SK-N-SH (cell line): ENCODE results near the gene PRPF6. TPM values are rescaled to one million over a fixed set of nuclear protein-coding genes. Genes with fewer than 3 reads are reported as not detected.

Source experiments
- CTCF ChIA-PET: fragments of 300-600, 350-600 bp; formaldehyde crosslinking; extraction: SDS; loops from one replicate; lab custom pipeline; 2021; lab: Yijun Ruan, JAX
- POLR2A ChIA-PET: fragments of 350-600 bp; sonication (Branson Sonifier 250); formaldehyde crosslinking; extraction: SDS; loops from one replicate; lab custom pipeline; 2020; ENCODE audit warnings: antibody characterized with exemption, inconsistent platforms; lab: Yijun Ruan, JAX
- DNase-seq: peaks from one replicate; pipeline ENCODE4 v3.0.0; 2012
- H2AFZ ChIP-seq: fragments of 200-600 bp; sonication (generic); 2 replicates; pipeline ENCODE4 v1.8.1; 2016; ENCODE audit warnings: antibody characterized with exemption, mild to moderate bottlenecking, low read depth
- H3F3A ChIP-seq: fragments of 200-600 bp; sonication (generic); replicated peaks from 2 replicates; pipeline ENCODE3; 2016; ENCODE audit warnings: antibody characterized with exemption, mild to moderate bottlenecking; ENCODE audit not compliant: insufficient read depth
- H3K27ac ChIP-seq, 2 experiments: fragments of 200-500 bp in 1 of 2; fragments of 200-600 bp in 1 of 2; sonication (Bioruptor generic) in 1 of 2; sonication (generic), shearing (Covaris generic) in 1 of 2; 2 replicates each; pipeline versions ENCODE4 v1.5.1 to v1.6.1; 2014 to 2016; ENCODE audit warnings: low read depth in 2 of 2, inconsistent platforms in 1 of 2, low read length in 1 of 2, mild to moderate bottlenecking in 1 of 2, mixed read lengths in 1 of 2
- H3K27me3 ChIP-seq: fragments of 200-600 bp; sonication (generic), shearing (Covaris generic); 2 replicates; pipeline ENCODE4 v1.6.1; 2016; ENCODE audit warnings: mixed run types; ENCODE audit not compliant: insufficient read depth
- H3K36me3 ChIP-seq, 2 experiments: fragments of 200-500 bp in 1 of 2; fragments of 200-600 bp in 1 of 2; sonication (Bioruptor generic) in 1 of 2; sonication (generic) in 1 of 2; replicated peaks in 1 of 2; 2 replicates each; pipeline versions ENCODE3 to v1.5.1; 2014 to 2016; ENCODE audit warnings: low read length in 1 of 2, mild to moderate bottlenecking in 1 of 2; ENCODE audit not compliant: insufficient read depth in 2 of 2, control insufficient read depth in 1 of 2
- H3K4me1 ChIP-seq, 2 experiments: fragments of 200-500 bp in 1 of 2; fragments of 200-600 bp in 1 of 2; sonication (Bioruptor generic) in 1 of 2; sonication (generic), shearing (Covaris generic) in 1 of 2; 2 replicates each; pipeline versions ENCODE4 v1.5.1 to v1.6.1; 2014 to 2016; ENCODE audit warnings: low read depth in 1 of 2, low read length in 1 of 2, mixed run types in 1 of 2; ENCODE audit not compliant: insufficient read depth in 2 of 2, control insufficient read depth in 1 of 2
- H3K4me2 ChIP-seq: fragments of 200-600 bp; sonication (generic), shearing (Covaris generic); 2 replicates; pipeline ENCODE4 v1.6.1; 2017; ENCODE audit warnings: mixed run types
- H3K4me3 ChIP-seq, 2 experiments: fragments of 200-500 bp in 1 of 2; fragments of 200-600 bp in 1 of 2; sonication (Bioruptor generic) in 1 of 2; sonication (generic), shearing (Covaris generic) in 1 of 2; 2 replicates each; pipeline versions ENCODE4 v1.5.1 to v1.8.1; 2014 to 2016; ENCODE audit warnings: low read depth in 2 of 2, inconsistent platforms in 1 of 2, low read length in 1 of 2, mild to moderate bottlenecking in 1 of 2, mixed read lengths in 1 of 2, moderate library complexity in 1 of 2
- H3K79me2 ChIP-seq: fragments of 200-600 bp; sonication (generic); 2 replicates; pipeline ENCODE4 v1.8.1; 2017; ENCODE audit warnings: mild to moderate bottlenecking; ENCODE audit not compliant: insufficient read depth
- H3K9ac ChIP-seq: fragments of 200-600 bp; sonication (generic); 2 replicates; pipeline ENCODE4 v1.6.1; 2017; ENCODE audit warnings: mixed run types
- H3K9me2 ChIP-seq: fragments of 200-600 bp; sonication (generic); 2 replicates; pipeline ENCODE4 v1.6.1; 2017; ENCODE audit warnings: mixed run types
- H3K9me3 ChIP-seq: fragments of 200-600 bp; sonication (generic); 2 replicates; pipeline ENCODE4 v1.6.1; 2017; ENCODE audit warnings: mixed run types, mild to moderate bottlenecking, moderate library complexity
- H4K20me1 ChIP-seq: fragments of 200-600 bp; sonication (generic); 2 replicates; pipeline ENCODE4 v1.6.1; 2017; ENCODE audit warnings: mild to moderate bottlenecking, mixed run types; ENCODE audit not compliant: insufficient read depth
- ELF1 ChIP-seq: IDR thresholded peaks from 2 replicates; pipeline ENCODE4 v1.4.0; 2012
- EZH2phosphoT487 ChIP-seq: fragments of 200-600 bp; sonication (generic); IDR thresholded peaks from 2 replicates; pipeline ENCODE4 v1.6.1; 2017; ENCODE audit warnings: low read depth, mixed run types, mild to moderate bottlenecking, antibody characterized with exemption, moderate library complexity, borderline replicate concordance
- FOSL2 ChIP-seq: IDR thresholded peaks from 2 replicates; pipeline ENCODE4 v1.4.0; 2012; ENCODE audit warnings: low read depth, mild to moderate bottlenecking, moderate library complexity, borderline replicate concordance
- FOXJ3 ChIP-seq: sonication (generic); formaldehyde crosslinking; IDR thresholded peaks from 2 replicates; pipeline ENCODE4 v1.5.1; 2020; ENCODE audit warnings: mild to moderate bottlenecking, missing genetic modification reagents
- GABPA ChIP-seq: IDR thresholded peaks from 2 replicates; pipeline ENCODE4 v1.4.0; 2012; ENCODE audit warnings: low read depth, mild to moderate bottlenecking
- IRF3 ChIP-seq: fragments of 150-350 bp; IDR thresholded peaks from 2 replicates; pipeline ENCODE4 v1.6.1; 2016; ENCODE audit warnings: mild to moderate bottlenecking, low read depth, low read length
- JUND ChIP-seq: IDR thresholded peaks from 2 replicates; pipeline ENCODE4 v1.4.0; 2012
- MAX ChIP-seq: IDR thresholded peaks from 2 replicates; pipeline ENCODE4 v1.4.0; 2012; ENCODE audit warnings: low read depth
- MEF2A ChIP-seq: IDR thresholded peaks from 2 replicates; pipeline ENCODE4 v1.4.0; 2012; ENCODE audit warnings: low read depth, borderline replicate concordance
- NRF1 ChIP-seq: IDR thresholded peaks from 2 replicates; pipeline ENCODE4 v1.6.1; 2012; ENCODE audit warnings: low read depth, mild to moderate bottlenecking, low read length
- PBX3 ChIP-seq: IDR thresholded peaks from 2 replicates; pipeline ENCODE4; 2012
- RCOR1 ChIP-seq: fragments of 150-350 bp; IDR thresholded peaks from 2 replicates; pipeline ENCODE4 v1.6.1; 2017; ENCODE audit warnings: antibody characterized with exemption, low read length
- REST ChIP-seq: IDR thresholded peaks from 2 replicates; pipeline ENCODE4 v1.6.1; 2012; ENCODE audit warnings: mild to moderate bottlenecking, low read depth, low read length, moderate library complexity
- RXRA ChIP-seq: IDR thresholded peaks from 2 replicates; pipeline ENCODE4 v1.4.0; 2012; ENCODE audit warnings: low read depth, mild to moderate bottlenecking, borderline replicate concordance
- USF1 ChIP-seq: IDR thresholded peaks from 2 replicates; pipeline ENCODE4 v1.4.0; 2012; ENCODE audit warnings: low read depth, borderline replicate concordance
- WGBS: methylation state at CpG from one replicate; pipeline ENCODE4 v1.1.6; 2017; ENCODE audit warnings: low lambda C conversion rate; 5-methylcytosine and 5-hydroxymethylcytosine counted together
- polyA plus RNA-seq, 3 experiments: library from polyadenylated mRNA; depleted of rRNA; stranded (reverse); fragments of >200 nt; gene quantifications; 2 replicates each; pipeline ENCODE4 v1.2.3, GENCODE V29; 2012

The PRPF6 gene
- polyA plus RNA-seq, 1 of the 3 experiments (the other 2 are of a cell fraction) = 59.1 TPM

- 93% methylated on average over 11 of the region's 22 CpGs for WGBS
- CTCF ChIA-PET = interaction anchor here (0.7 to 12.9 kb wide), 3 partner anchors 19 to 39 kb away, joined by 3 to 252 read pairs (median 6); partner anchors contain the start of gene NPBWR2
- POLR2A ChIA-PET = interaction anchor here (1.8 kb wide), 1 partner anchor 14 kb away, joined by 4 read pairs; the partner anchor contains the start of gene TCEA2
These were observed 95.4 kb downstream of the PRPF6 start for GRCh38 chr20:64076061-64076997.

More at GRCh38 chr20:64076061-64076997, 95.4 kb downstream of the PRPF6 start:
- no peaks in the 10 kb centered on the region for H4K20me1 ChIP-seq
- peaks cover 0 to 17% of the 10 kb centered on the region in 2 experiments for H3K36me3 ChIP-seq
- H3K4me3 ChIP-seq = no peak overlapping the region
- H3F3A ChIP-seq = peaks cover 10% of the 10 kb centered on the region
- H3K27ac ChIP-seq = no peak overlapping the region
- H3K9me3 ChIP-seq = no peaks in the 10 kb centered on the region
- no peak overlapping the region for H3K4me2 ChIP-seq
- no peaks in the 10 kb centered on the region for H3K27me3 ChIP-seq
- no peak for DNase-seq
- H3K9me2 ChIP-seq = no peaks in the 10 kb centered on the region
- no peaks in the 10 kb centered on the region for H3K79me2 ChIP-seq
- H3K4me1 ChIP-seq = peaks cover 13 to 20% of the 10 kb centered on the region in 2 experiments; a peak in 3 of 4 replicates
- TF ChIP-seq JUND = no peak
- TF ChIP-seq GABPA = no peak
- TF ChIP-seq EZH2phosphoT487 = no peak
- TF ChIP-seq MAX = no peak
- no peak for TF ChIP-seq NRF1
- no peak for TF ChIP-seq REST
- TF ChIP-seq ELF1 = no peak
- TF ChIP-seq RCOR1 = no peak
- no peak for TF ChIP-seq IRF3
- no peak for TF ChIP-seq USF1
- no peak for TF ChIP-seq PBX3
- TF ChIP-seq MEF2A = no peak
- no peak for TF ChIP-seq FOSL2
- no peak for TF ChIP-seq FOXJ3 (CRISPR knock-in tag)
- TF ChIP-seq RXRA = no peak
- H2AFZ ChIP-seq = no peak overlapping the region
- no peak overlapping the region for H3K9ac ChIP-seq
